ENCODE results near the gene MRRF.
A peak's percentile ranks its signal among the peaks of the same experiment; 100 is the strongest.

MRRF gene

GRCh38 chr9:122228568-122229484, 35.9 kb upstream of the MRRF start, which contains the start of gene LHX6:
Gene LHX6 (minus strand): TSS chr9:122228957. CDS start chr9:122228740, 217 bp downstream.
- DNase-seq: no peak

GRCh38 chr9:122229485-122229837, 35.2 kb upstream of the MRRF start:
- DNase-seq: no peak

GRCh38 chr9:122232796-122233306, 31.8 kb upstream of the MRRF start:
- no peak for DNase-seq

GRCh38 chr9:122234022-122234748, 30.5 kb upstream of the MRRF start:
- no peak for DNase-seq

GRCh38 chr9:122236681-122237080, 28.0 kb upstream of the MRRF start:
- DNase-seq: no peak

- DNase-seq: no peak
Observed at GRCh38 chr9:122239722-122240121, 25.0 kb upstream of the MRRF start.

GRCh38 chr9:122244349-122244748, 20.3 kb upstream of the MRRF start:
- DNase-seq: no peak

- no peak for DNase-seq
Observed at GRCh38 chr9:122246666-122247065, 18.0 kb upstream of the MRRF start.

- no peak for DNase-seq
Observed at GRCh38 chr9:122248448-122248865, 16.2 kb upstream of the MRRF start.

- no peak for DNase-seq
Observed at GRCh38 chr9:122251351-122251750, 13.3 kb upstream of the MRRF start.

GRCh38 chr9:122252796-122253195, 11.9 kb upstream of the MRRF start:
- no peak for DNase-seq

- DNase-seq: no peak
Observed at GRCh38 chr9:122254761-122255160, 9.9 kb upstream of the MRRF start.

GRCh38 chr9:122256206-122256605, 8.5 kb upstream of the MRRF start:
- DNase-seq: no peak

- no peak for DNase-seq
Observed at GRCh38 chr9:122258886-122259415, 5.7 kb upstream of the MRRF start.

GRCh38 chr9:122261469-122261881, 3.2 kb upstream of the MRRF start:
- no peak for DNase-seq

- DNase-seq: no peak
Observed at GRCh38 chr9:122262073-122262472, 2.6 kb upstream of the MRRF start.

- DNase-seq: no peak
Observed at GRCh38 chr9:122263699-122264349, 858 bp upstream of the MRRF start.

- peak; percentile 8 for DNase-seq
Observed at GRCh38 chr9:122265149-122265915, 650 bp downstream of the MRRF start.

- no peak for DNase-seq
Observed at GRCh38 chr9:122268041-122268814, 3.5 kb downstream of the MRRF start.

- no peak for DNase-seq
Observed at GRCh38 chr9:122274055-122274454, 9.4 kb downstream of the MRRF start.

- DNase-seq: no peak
Observed at GRCh38 chr9:122276096-122276495, 11.4 kb downstream of the MRRF start.
